ENCODE data around the gene DCAF5. TPM values are rescaled to one million over a fixed set of nuclear protein-coding genes. Genes with fewer than 3 reads are reported as not detected.

The DCAF5 gene
- total RNA-seq, 1 donor from 2014 or later: 56.6 TPM

DNA sequence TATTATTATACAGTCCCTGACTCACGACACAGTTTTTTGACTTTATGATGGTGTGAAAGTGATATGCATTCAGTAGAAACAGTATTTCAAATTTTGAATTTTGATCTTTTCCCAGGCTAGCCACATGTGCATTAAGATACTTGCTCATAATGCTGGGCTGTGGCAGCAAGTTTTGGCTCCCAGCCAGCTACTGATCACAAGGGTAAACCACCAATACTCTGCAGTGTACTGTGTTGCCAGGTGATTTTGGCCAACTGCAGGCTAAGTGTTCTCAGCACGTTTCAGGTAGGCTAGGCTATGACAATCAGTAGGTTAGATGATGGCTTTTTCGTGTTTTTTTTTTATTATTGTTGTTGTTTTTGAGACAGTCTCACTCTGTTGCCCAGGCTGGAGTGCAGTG, 104.5 kb downstream of the DCAF5 start:
- Mint-ChIP-seq H3K4me1 (ENCODE audit: low read depth, unreplicated experiment) (peaks cover 3% of the 10 kb centered on the region), H3K36me3 (ENCODE audit: unreplicated experiment) (no peaks in the 10 kb centered on the region), H3K27ac (ENCODE audit: unreplicated experiment) (no peak overlapping the region), H3K9me3 (ENCODE audit: unreplicated experiment) (peaks cover 4% of the 10 kb centered on the region), H3K27me3 (ENCODE audit: unreplicated experiment) (peaks cover 7% of the 10 kb centered on the region), H3K4me3 (ENCODE audit: unreplicated experiment) (no peak overlapping the region)
- no peak for DNase-seq
- TF ChIP-seq, protein P1, sequence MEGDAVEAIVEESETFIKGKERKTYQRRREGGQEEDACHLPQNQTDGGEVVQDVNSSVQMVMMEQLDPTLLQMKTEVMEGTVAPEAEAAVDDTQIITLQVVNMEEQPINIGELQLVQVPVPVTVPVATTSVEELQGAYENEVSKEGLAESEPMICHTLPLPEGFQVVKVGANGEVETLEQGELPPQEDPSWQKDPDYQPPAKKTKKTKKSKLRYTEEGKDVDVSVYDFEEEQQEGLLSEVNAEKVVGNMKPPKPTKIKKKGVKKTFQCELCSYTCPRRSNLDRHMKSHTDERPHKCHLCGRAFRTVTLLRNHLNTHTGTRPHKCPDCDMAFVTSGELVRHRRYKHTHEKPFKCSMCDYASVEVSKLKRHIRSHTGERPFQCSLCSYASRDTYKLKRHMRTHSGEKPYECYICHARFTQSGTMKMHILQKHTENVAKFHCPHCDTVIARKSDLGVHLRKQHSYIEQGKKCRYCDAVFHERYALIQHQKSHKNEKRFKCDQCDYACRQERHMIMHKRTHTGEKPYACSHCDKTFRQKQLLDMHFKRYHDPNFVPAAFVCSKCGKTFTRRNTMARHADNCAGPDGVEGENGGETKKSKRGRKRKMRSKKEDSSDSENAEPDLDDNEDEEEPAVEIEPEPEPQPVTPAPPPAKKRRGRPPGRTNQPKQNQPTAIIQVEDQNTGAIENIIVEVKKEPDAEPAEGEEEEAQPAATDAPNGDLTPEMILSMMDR (IDR thresholded peaks at IDR 0.05; ENCODE audit: partially characterized antibody, unreplicated experiment): no peak

DNA sequence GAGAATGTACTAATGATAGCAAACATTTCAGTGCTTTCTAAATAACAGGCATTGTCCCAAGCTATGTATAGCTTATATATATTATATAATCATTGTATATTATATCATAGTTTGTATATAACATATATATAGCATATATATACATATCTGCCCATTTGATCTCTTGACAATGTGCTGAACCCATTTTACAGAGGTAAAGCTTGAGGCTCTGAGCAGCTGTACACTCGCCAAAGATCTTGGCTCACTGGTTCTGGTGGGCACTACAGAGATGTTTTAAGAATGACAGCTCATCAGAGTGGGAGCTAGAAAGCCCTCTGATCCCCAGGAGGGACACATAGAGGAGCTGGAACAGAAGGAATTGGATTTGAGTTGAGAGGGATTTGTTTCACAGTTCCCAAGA, 105.7 kb downstream of the DCAF5 start:
- DNase-seq: no peak
- no peak overlapping the region for H3K4me3 Mint-ChIP-seq (ENCODE audit: unreplicated experiment)
- no peaks in the 10 kb centered on the region for H3K36me3 Mint-ChIP-seq (ENCODE audit: unreplicated experiment)
- TF ChIP-seq, protein P1 (IDR thresholded peaks at IDR 0.05; ENCODE audit: partially characterized antibody, unreplicated experiment): no peak
- no peak overlapping the region for H3K27ac Mint-ChIP-seq (ENCODE audit: unreplicated experiment)
- peaks cover 7% of the 10 kb centered on the region for H3K27me3 Mint-ChIP-seq (ENCODE audit: unreplicated experiment)
- H3K9me3 Mint-ChIP-seq (ENCODE audit: unreplicated experiment): peaks cover 4% of the 10 kb centered on the region
- peaks cover 7% of the 10 kb centered on the region for H3K4me1 Mint-ChIP-seq (ENCODE audit: low read depth, unreplicated experiment)

- Mint-ChIP-seq H3K36me3 (ENCODE audit: unreplicated experiment) (no peaks in the 10 kb centered on the region), H3K9me3 (ENCODE audit: unreplicated experiment) (peaks cover 4% of the 10 kb centered on the region), H3K27ac (ENCODE audit: unreplicated experiment) (no peak overlapping the region), H3K4me1 (ENCODE audit: low read depth, unreplicated experiment) (peaks cover 5% of the 10 kb centered on the region), H3K4me3 (ENCODE audit: unreplicated experiment) (peak overlapping the region; percentile 12), H3K27me3 (ENCODE audit: unreplicated experiment) (peaks cover 7% of the 10 kb centered on the region)
- TF ChIP-seq, protein P1 (IDR thresholded peaks at IDR 0.05; ENCODE audit: partially characterized antibody, unreplicated experiment): no peak
- no peak for DNase-seq
These were observed 106.5 kb downstream of the DCAF5 start for GRCh38 chr14:69046476-69046860.

DNA sequence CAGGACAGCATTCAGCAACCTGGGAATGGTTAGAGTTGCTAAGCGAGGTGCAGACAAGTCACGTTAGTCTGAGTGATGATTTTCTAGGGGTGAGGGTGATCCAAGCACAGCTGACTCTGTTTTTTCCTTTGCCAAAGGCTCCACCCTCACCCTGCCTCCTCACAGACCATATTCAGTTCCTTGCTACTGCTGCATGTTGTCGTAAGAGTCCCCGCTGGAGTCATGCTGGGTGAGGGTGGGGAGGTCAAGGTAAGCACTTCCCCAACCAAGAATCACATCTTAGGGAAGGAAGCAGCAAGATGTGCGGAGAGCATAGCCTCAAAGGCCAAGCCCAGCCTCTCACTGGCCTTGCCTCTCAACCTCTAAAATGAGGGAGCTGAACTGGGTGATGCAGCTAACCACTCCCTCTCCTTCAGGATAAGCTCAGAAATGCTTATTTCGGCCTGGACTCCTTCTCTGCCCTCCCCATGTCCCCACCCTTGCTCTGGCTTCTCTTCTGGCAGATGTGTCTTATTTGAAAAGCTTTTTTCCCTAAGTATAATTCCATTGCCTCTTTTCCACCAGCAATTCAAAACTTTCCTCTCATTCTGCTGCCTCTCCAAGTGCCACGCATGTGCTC, 107.0 kb downstream of the DCAF5 start:
- H3K4me1 Mint-ChIP-seq (ENCODE audit: low read depth, unreplicated experiment): peaks cover 5% of the 10 kb centered on the region
- H3K36me3 Mint-ChIP-seq (ENCODE audit: unreplicated experiment): no peaks in the 10 kb centered on the region
- H3K27me3 Mint-ChIP-seq (ENCODE audit: unreplicated experiment): peaks cover 7% of the 10 kb centered on the region
- H3K27ac Mint-ChIP-seq (ENCODE audit: unreplicated experiment): no peak overlapping the region
- no peak for DNase-seq
- H3K4me3 Mint-ChIP-seq (ENCODE audit: unreplicated experiment): no peak overlapping the region
- peaks cover 4% of the 10 kb centered on the region for H3K9me3 Mint-ChIP-seq (ENCODE audit: unreplicated experiment)
- TF ChIP-seq, protein P1 (IDR thresholded peaks at IDR 0.05; ENCODE audit: partially characterized antibody, unreplicated experiment): no peak

- TF ChIP-seq, protein P1 (IDR thresholded peaks at IDR 0.05; ENCODE audit: partially characterized antibody, unreplicated experiment): no peak
- Mint-ChIP-seq H3K27ac (ENCODE audit: unreplicated experiment) (no peak overlapping the region), H3K36me3 (ENCODE audit: unreplicated experiment) (no peaks in the 10 kb centered on the region), H3K27me3 (ENCODE audit: unreplicated experiment) (peaks cover 7% of the 10 kb centered on the region), H3K4me1 (ENCODE audit: low read depth, unreplicated experiment) (peaks cover 5% of the 10 kb centered on the region), H3K9me3 (ENCODE audit: unreplicated experiment) (peaks cover 4% of the 10 kb centered on the region), H3K4me3 (ENCODE audit: unreplicated experiment) (no peak overlapping the region)
- no peak for DNase-seq
These were observed 107.9 kb downstream of the DCAF5 start for GRCh38 chr14:69044965-69045555.

All from glutamatergic neuron (in vitro differentiated cells).